ENCODE results near the gene PPP1R10.

Gene PPP1R10

DNA sequence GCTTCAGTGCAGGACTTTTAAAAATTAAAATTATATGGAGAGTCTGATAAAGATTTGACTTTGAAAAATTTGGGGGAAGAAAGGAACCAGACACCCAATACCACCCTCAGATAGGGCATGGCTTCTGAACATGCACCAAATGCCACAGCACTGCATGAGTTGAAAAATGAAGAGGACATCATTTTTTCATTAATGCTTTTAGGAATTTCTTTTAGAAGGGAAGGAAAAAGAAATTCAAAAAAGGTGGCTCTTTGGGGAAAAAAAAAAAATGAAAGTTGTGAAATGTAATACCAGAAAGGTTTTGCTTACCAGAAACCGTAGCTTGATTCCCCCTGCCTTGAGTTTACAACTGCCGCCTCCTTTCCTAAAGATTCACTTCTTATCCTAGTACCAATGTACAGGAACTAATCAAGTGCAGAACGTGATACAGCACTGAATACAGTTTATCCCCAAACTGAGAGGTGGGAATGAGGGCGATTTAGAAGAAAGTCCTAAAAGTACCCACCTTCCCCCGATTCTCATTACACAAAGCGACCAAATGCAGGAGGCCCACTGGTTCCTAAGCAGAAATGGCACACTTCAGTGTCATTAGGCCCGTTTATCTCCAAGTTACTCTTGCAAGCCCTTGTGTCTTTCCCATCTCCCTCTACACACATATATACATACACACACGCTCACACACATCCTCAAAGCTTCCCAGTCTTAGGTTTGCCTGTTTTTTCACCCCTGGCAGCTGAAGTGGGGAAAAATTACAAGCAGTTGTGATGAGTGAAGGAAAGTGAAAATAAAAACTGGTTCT lies 2.8 kb downstream of the PPP1R10 start:
- Histone ChIP-seq H3K4me1 (ENCODE audit: insufficient read depth, low read length) (peaks cover 6% of the 10 kb centered on the region; the same call in 1 of the 2 replicates), H3K36me3 (ENCODE audit: insufficient read depth, low read length) (peaks cover 27% of the 10 kb centered on the region), H3K9me3 (ENCODE audit: control insufficient read depth, insufficient read depth, low read length) (no peaks in the 10 kb centered on the region), H3K9ac (ENCODE audit: low read depth, low read length) (peak overlapping the region; percentile 99)

DNA sequence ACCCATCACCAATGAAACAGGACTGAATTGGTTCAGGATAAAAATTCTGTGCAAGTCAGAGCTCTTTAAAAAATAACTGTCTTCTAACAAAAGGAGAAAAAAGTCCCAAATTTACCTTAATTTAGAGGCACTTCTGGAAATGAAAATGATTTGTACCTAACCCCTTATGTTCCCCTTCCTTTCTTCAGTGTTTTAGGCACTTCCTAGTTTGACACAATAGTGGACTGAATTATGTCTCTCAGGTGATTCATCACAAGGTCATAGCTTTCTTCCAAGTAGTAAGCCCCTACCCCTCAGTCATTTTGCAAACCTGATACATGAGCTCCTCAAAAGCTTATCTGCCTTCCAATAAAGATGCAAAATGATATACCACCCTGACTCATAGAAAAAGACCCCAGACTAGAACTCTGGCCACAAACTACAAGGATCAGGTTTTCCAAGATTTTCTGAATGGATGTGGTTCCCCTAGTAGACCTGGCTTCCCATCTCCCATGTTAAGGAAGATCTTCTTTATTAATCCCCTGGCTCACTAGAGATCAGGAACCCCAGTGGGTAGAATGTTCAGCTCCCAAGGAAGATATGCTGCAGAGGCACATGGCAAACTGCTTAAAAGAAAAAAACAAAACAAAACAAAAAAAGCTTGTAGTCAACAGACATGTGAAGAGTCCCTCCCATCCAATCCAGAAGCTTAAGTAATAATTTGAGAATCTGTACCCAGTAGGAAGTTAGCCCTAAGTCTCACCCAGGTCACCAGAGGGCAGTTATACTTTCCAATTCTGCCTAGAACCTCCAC lies 3.6 kb downstream of the PPP1R10 start:
- Histone ChIP-seq H3K36me3 (ENCODE audit: insufficient read depth, low read length) (peaks cover 35% of the 10 kb centered on the region), H3K4me1 (ENCODE audit: insufficient read depth, low read length) (peaks cover 6% of the 10 kb centered on the region; the same call in 1 of the 2 replicates), H3K9me3 (ENCODE audit: control insufficient read depth, insufficient read depth, low read length) (no peaks in the 10 kb centered on the region), H3K9ac (ENCODE audit: low read depth, low read length) (peak overlapping the region; percentile 99; the same call in 1 of the 2 replicates)

DNA sequence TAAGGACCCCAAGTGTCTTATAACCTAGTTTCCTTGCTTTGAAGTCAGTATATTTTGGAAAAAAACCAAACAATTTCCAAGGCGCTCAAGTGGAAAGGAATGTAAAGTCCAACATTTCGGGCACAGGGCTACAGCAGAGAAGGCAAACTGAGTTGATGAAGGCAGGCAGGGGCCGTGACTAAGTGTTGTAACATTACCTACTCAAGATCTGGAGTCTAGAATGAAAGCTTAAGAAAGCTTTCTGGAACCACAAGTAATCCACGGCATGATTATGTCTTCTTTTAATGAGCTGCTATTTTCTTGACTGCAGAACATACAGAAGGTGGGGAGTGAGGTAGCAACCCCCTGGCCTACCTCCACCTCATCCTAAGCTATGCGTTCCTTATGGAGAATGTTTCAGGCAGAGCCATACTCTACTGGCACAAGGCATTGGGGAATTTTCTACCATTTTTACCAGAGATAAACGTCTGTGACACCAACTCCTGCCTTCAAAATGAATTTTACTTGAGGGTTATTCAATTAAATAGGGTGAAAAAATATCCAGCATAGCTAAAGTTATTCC lies 4.3 kb downstream of the PPP1R10 start:
- H3K9ac ChIP-seq (ENCODE audit: low read depth, low read length): no peak overlapping the region
- H3K4me1 ChIP-seq (ENCODE audit: insufficient read depth, low read length): peaks cover 6% of the 10 kb centered on the region; the same call in 1 of the 2 replicates
- peaks cover 37% of the 10 kb centered on the region for H3K36me3 ChIP-seq (ENCODE audit: insufficient read depth, low read length)
- H3K9me3 ChIP-seq (ENCODE audit: control insufficient read depth, insufficient read depth, low read length): no peaks in the 10 kb centered on the region

DNA sequence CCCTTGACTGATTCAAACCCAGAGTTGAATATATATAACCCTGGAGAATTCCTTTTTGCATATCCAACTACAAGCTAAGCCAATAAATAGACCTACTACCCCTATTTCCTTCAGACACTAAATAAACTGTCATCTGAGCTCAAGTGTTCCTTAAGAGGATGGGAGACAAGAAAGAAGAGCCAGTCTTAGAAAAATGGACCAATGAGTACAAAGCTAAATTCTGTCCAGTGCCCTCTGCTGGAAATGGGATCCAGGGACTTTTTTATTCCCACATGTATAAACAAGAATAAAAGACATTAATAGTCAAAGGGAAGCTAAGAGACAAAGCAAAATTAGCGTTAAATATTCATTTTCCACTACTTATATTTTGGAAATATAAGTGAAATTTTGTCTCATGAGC lies 4.8 kb downstream of the PPP1R10 start:
- H3K36me3 ChIP-seq (ENCODE audit: insufficient read depth, low read length): peaks cover 41% of the 10 kb centered on the region
- peaks cover 6% of the 10 kb centered on the region; the same call in 1 of the 2 replicates for H3K4me1 ChIP-seq (ENCODE audit: insufficient read depth, low read length)
- H3K9me3 ChIP-seq (ENCODE audit: control insufficient read depth, insufficient read depth, low read length): no peaks in the 10 kb centered on the region
- H3K9ac ChIP-seq (ENCODE audit: low read depth, low read length): no peak overlapping the region

DNA sequence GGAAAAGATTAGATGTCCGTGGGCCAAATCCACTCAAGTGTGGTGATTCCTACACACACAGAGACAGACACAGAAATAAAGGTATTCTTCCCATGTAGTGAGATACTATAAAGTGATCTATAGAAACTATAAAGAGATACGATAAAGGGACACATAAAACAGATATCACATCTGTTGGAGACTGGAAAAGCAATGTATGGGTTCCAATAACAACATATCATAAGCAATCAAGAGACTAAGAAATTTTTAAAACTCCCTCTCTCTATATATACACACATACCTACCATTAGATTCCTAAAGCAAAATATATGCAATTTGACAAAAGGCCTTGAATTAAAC lies 5.2 kb downstream of the PPP1R10 start:
- H3K36me3 ChIP-seq (ENCODE audit: insufficient read depth, low read length): peaks cover 42% of the 10 kb centered on the region
- no peak overlapping the region for H3K9ac ChIP-seq (ENCODE audit: low read depth, low read length)
- H3K4me1 ChIP-seq (ENCODE audit: insufficient read depth, low read length): peaks cover 6% of the 10 kb centered on the region; the same call in 1 of the 2 replicates
- no peaks in the 10 kb centered on the region for H3K9me3 ChIP-seq (ENCODE audit: control insufficient read depth, insufficient read depth, low read length)

DNA sequence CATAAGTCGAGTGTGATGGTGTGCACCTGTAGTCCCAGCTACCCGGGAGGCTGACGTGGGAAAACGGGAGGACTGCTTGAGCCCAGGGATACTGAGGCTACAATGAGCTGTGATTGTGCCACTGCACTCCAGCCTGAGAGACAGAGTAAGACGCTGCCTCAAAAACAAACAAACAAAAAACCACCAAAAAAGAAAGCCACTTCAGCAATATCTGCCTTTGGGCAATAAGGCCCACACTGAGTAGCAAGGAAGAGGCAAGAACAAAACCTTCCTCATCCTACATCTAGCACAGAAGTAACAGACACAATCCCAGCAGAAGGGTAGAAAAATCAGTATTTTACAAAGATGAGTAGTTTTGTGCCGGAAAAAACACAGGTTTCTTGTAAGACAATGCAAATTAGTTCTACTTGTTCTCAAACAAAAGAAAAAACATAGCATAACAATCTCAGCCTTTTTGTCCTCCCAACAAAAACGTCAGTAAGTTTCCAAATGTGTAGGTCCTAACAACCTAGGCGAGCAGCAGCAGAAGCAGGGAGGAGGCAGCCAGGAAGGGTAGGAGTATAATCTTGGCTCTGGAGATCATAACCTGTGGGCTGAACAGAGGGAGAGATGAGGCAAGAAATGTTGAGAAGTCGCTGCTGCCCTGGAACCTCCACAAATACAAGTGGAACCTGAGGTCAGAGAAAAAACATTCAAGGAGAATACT lies 5.7 kb downstream of the PPP1R10 start:
- Histone ChIP-seq H3K9ac (ENCODE audit: low read depth, low read length) (no peak overlapping the region), H3K36me3 (ENCODE audit: insufficient read depth, low read length) (peaks cover 42% of the 10 kb centered on the region), H3K4me1 (ENCODE audit: insufficient read depth, low read length) (peaks cover 6% of the 10 kb centered on the region; the same call in 1 of the 2 replicates), H3K9me3 (ENCODE audit: control insufficient read depth, insufficient read depth, low read length) (no peaks in the 10 kb centered on the region)

DNA sequence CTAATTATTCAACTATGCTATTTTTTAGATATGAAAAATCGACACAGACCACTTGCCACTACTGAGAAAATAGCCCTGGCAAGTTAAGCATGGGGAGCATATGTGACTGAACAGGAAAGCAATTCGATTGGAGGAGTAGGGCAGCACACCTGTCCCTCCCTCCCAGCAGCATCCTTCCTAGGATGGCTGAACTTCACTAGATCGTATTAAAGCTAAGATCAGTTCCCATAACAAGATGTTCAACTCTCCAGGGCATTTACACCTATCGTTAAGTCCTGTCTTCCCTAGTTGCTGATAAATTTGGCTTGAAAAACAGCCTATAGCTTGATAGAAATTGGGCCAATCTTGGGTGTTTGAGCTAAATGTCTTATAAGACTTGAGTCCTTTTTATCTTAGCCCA lies 7.0 kb downstream of the PPP1R10 start:
- H3K9me3 ChIP-seq (ENCODE audit: control insufficient read depth, insufficient read depth, low read length): no peaks in the 10 kb centered on the region
- peaks cover 6% of the 10 kb centered on the region; the same call in 1 of the 2 replicates for H3K4me1 ChIP-seq (ENCODE audit: insufficient read depth, low read length)
- H3K36me3 ChIP-seq (ENCODE audit: insufficient read depth, low read length): peaks cover 49% of the 10 kb centered on the region
- no peak overlapping the region for H3K9ac ChIP-seq (ENCODE audit: low read depth, low read length)

DNA sequence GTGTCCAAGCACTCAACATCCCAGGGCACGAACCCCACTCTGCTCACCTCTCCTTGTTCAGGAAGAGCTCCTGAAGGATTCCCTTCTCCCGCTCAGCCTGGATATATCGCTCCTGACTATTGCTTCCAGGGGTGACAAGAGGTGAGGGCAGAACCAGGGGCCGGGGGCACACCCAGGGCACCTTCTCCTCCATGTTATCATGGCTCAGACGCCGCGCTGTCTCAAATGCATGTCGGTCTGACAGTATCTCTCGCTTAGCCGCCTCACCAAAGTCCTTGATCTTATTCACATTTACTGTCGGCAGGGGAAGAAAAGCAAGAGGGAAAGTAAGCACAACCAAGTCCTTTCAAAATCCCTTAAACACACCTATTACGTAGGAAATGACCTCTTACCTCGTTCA lies 13.1 kb downstream of the PPP1R10 start:
- Histone ChIP-seq H3K9me3 (ENCODE audit: control insufficient read depth, insufficient read depth, low read length) (no peaks in the 10 kb centered on the region), H3K36me3 (ENCODE audit: insufficient read depth, low read length) (peaks cover 82% of the 10 kb centered on the region), H3K9ac (ENCODE audit: low read depth, low read length) (no peak overlapping the region), H3K4me1 (ENCODE audit: insufficient read depth, low read length) (no peaks in the 10 kb centered on the region)

DNA sequence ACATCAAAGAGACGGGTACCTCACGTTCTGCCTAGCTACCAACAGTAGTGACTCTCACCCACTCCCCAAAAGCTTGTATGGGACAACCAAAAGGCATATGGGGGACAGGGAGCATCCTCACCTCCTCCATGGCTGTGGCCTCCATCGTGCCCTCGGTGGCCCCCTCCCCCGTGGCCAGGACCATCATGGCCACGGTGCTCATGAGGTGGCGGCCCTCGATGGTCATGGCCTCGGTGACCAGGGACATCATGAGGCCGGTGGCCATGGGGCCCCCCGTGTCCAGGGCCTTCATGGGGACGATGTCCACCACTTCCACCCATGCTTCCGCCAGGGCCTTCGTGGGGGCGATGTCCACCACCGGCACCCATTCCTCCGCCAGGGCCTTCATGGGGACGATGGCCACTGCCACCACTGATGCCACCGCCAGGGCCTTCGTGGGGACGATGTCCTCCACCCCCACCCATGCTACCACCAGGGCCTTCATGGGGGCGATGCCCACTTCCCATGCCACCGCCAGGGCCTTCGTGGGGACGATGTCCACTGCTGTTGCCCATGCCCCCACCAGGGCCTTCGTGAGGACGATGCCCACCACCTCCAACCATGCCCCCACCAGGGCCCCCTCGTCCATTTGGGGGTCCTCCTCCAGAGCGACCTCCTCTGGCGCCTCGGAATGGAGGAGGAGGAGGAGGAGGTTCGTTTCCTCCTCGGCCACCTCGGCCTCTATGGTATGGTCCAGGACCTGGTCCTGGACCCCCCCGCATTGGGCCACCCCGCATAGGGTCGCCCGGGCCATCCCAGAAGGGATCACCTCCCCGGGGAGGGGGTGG lies 15.0 kb downstream of the PPP1R10 start:
- no peak overlapping the region for H3K9ac ChIP-seq (ENCODE audit: low read depth, low read length)
- no peaks in the 10 kb centered on the region for H3K9me3 ChIP-seq (ENCODE audit: control insufficient read depth, insufficient read depth, low read length)
- H3K4me1 ChIP-seq (ENCODE audit: insufficient read depth, low read length): no peaks in the 10 kb centered on the region
- H3K36me3 ChIP-seq (ENCODE audit: insufficient read depth, low read length): peaks cover 70% of the 10 kb centered on the region

DNA sequence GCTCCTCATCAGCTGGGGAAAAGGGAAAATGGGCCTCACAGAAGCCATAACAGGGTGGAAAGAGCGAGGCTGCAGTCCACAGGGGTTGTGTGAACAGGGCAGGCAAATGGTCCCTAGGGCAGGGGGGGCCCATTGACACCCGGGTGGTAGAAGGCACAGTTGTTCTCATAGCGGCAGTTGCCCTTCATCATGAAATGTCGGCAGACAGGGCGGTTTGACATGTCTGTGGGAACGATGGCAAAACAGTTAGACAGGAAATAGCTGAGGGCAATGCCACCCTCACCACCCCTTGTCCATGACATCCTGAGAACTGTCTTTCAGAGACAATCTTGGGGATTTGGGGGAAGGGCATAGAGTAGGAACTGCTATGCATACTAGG lies 15.6 kb downstream of the PPP1R10 start:
- H3K9me3 ChIP-seq (ENCODE audit: control insufficient read depth, insufficient read depth, low read length): no peaks in the 10 kb centered on the region
- H3K36me3 ChIP-seq (ENCODE audit: insufficient read depth, low read length): peaks cover 64% of the 10 kb centered on the region
- H3K9ac ChIP-seq (ENCODE audit: low read depth, low read length): no peak overlapping the region
- no peaks in the 10 kb centered on the region for H3K4me1 ChIP-seq (ENCODE audit: insufficient read depth, low read length)

DNA sequence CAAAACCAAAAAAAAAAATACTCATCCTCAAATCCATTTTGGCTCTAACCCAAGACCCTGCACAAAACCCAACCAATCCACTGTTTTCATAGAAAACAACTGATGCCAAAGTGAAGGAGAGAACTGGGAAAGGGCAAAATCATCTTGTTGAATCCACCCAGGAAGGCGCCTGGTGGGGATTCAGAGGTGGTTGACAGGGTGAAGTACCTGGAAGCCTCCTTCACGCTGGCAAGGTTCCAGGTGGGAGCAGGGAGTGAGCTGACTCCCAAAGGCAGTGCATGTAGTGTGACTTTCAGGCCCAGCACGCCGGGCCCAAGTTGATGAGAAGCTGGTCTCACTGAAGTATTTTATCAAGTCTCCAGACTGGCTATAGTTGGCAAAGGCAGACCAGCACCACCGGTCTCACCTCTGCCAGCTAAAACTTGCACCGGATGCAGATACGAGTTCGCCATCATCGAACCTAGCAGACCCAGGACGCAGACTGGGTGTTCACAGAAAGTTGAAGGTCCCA lies 16.5 kb downstream of the PPP1R10 start:
- no peaks in the 10 kb centered on the region for H3K4me1 ChIP-seq (ENCODE audit: insufficient read depth, low read length)
- no peaks in the 10 kb centered on the region for H3K9me3 ChIP-seq (ENCODE audit: control insufficient read depth, insufficient read depth, low read length)
- peaks cover 55% of the 10 kb centered on the region for H3K36me3 ChIP-seq (ENCODE audit: insufficient read depth, low read length)
- no peak overlapping the region for H3K9ac ChIP-seq (ENCODE audit: low read depth, low read length)

DNA sequence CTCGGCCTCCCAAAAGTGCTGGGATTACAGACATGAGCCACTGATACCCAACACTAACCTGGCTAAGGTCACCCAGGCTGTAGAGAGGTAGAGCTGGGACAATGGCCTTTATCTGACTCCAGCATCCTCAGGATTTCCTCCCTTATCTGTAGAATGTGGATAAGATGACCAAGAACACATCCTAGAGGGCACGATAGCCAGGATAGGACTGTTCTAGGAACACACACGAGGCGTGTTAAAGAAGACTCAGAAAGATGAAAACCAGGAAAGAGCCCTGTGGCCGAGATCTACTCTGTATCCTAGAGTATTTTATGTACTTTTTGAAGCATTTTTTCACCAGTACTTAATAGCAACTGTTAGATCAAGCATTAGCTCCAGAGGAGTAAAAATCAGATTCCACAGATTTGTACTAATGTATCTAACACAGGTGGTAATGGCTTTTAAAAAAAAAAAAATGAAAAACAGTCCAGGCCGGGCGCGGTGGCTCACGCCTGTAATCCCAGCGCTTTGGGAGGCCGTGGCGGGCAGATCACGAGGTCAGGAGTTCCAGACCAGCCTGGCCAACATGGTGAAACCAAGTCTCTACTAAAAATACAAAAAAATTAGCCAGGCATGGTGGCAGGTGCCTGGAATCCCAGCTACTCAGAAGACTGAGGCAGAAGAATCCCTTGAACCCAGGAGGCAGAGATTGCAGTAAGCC lies 17.3 kb downstream of the PPP1R10 start:
- H3K9ac ChIP-seq (ENCODE audit: low read depth, low read length): no peak overlapping the region
- H3K9me3 ChIP-seq (ENCODE audit: control insufficient read depth, insufficient read depth, low read length): no peaks in the 10 kb centered on the region
- no peaks in the 10 kb centered on the region for H3K4me1 ChIP-seq (ENCODE audit: insufficient read depth, low read length)
- H3K36me3 ChIP-seq (ENCODE audit: insufficient read depth, low read length): peaks cover 48% of the 10 kb centered on the region

Data from ES-I3 (cell line).